Limb (tissue), 2 donors: ENCODE measurements around the gene TMEM37.

Experiments
- DNase-seq, 2 donors: peaks; one replicate each; pipeline ENCODE4 v3.0.0-alpha.2; 2016; ENCODE audit errors: extremely low spot score in 2 of 2

The TMEM37 gene

GRCh38 chr2:119417908-119418307 lies 13.7 kb upstream of the TMEM37 start:
- no peak for DNase-seq

- no peak for DNase-seq
Observed at GRCh38 chr2:119419065-119419464, 12.6 kb upstream of the TMEM37 start.

GRCh38 chr2:119419803-119420508 lies 11.7 kb upstream of the TMEM37 start:
- no peak for DNase-seq

GRCh38 chr2:119421304-119421703 lies 10.3 kb upstream of the TMEM37 start:
- DNase-seq: no peak

- no peak for DNase-seq
Observed at GRCh38 chr2:119421741-119422140, 9.9 kb upstream of the TMEM37 start.

GRCh38 chr2:119422360-119423107 lies 9.1 kb upstream of the TMEM37 start:
- peak in 1 of 2 donors; percentile 8 for DNase-seq

- peak in 1 of 2 donors; percentile 11 for DNase-seq
Observed at GRCh38 chr2:119423108-119423444, 8.6 kb upstream of the TMEM37 start.

GRCh38 chr2:119423811-119424210 lies 7.8 kb upstream of the TMEM37 start:
- no peak for DNase-seq

- no peak for DNase-seq
Observed at GRCh38 chr2:119424284-119425118, 7.2 kb upstream of the TMEM37 start.

GRCh38 chr2:119425119-119425405 lies 6.6 kb upstream of the TMEM37 start:
- no peak for DNase-seq

GRCh38 chr2:119425620-119426395 lies 5.8 kb upstream of the TMEM37 start:
- peak in 1 of 2 donors; percentile 9 for DNase-seq

GRCh38 chr2:119426396-119426675 lies 5.3 kb upstream of the TMEM37 start:
- DNase-seq: no peak

- peak in 1 of 2 donors; percentile 20 for DNase-seq
Observed at GRCh38 chr2:119426801-119427395, 4.8 kb upstream of the TMEM37 start.

GRCh38 chr2:119427756-119428155 lies 3.9 kb upstream of the TMEM37 start:
- peak in 1 of 2 donors; percentile 20 for DNase-seq

GRCh38 chr2:119428488-119429224 lies 3.0 kb upstream of the TMEM37 start:
- peak in 1 of 2 donors; percentile 8 for DNase-seq

GRCh38 chr2:119429225-119429981 lies 2.3 kb upstream of the TMEM37 start:
- peak in 1 of 2 donors; percentile 13 for DNase-seq

GRCh38 chr2:119430023-119430498 lies 1.6 kb upstream of the TMEM37 start:
- DNase-seq: no peak

GRCh38 chr2:119431976-119432850 lies 559 bp downstream of the TMEM37 start:
- no peak for DNase-seq
